Measurements from ENCODE around the gene KRT17.

Gene KRT17

DNA sequence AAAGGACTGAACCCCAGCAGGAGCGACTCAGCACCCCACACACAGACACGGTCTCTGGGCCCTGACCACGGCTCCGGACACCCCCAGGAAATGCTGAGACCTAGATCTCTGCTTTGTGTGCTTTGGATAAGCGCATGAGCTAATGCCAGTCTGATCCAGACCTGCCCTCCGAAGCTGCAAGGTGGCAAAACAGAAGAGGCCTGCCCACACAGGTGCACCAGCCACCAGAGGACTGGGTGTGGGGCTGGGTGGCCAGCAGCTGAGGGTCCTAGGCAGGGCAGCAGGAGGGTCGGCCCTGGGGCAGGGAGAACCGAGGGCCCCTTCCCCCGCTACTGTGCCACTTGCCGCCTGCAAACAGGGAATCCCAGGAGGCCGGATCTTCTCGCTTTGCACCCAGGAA is 33.6 kb upstream of the KRT17 start:
- H3K4me3 ChIP-seq (ENCODE audit: control insufficient read depth in 1 of 7, extremely low read depth in 1 of 7, insufficient read depth in 4 of 7, low read depth in 2 of 7, low read length in 6 of 7): no peak overlapping the region
- H3K9me3 ChIP-seq (ENCODE audit: control extremely low read depth in 1 of 5, control insufficient read depth in 4 of 5, insufficient read depth in 2 of 5, low read depth in 1 of 5, low read length in 4 of 5): no peaks in the 10 kb centered on the region
- no peak overlapping the region for H3K27ac ChIP-seq (ENCODE audit: insufficient read depth in 1 of 2, low read depth in 1 of 2, low read length in 2 of 2, poor library complexity in 1 of 2, severe bottlenecking in 2 of 2)
- H3K27me3 ChIP-seq (replicated peaks in 2 of 5; ENCODE audit: control insufficient read depth in 4 of 5, insufficient read depth in 5 of 5, low read length in 4 of 5): no peaks in the 10 kb centered on the region
- no peaks in the 10 kb centered on the region for H3K36me3 ChIP-seq (ENCODE audit: control insufficient read depth in 4 of 4, insufficient read depth in 4 of 4, low read length in 3 of 4)
- DNase-seq: no peak
- ChIA-PET POLR2A (no interaction called here), CTCF (interaction anchor here (0.7 to 1.9 kb wide), 5 partner anchors 9 to 109 kb away, joined by 3 to 13 read pairs (median 3); no protein-coding TSS in a partner anchor)
- H3K4me1 ChIP-seq (ENCODE audit: control extremely low read depth in 1 of 4, control insufficient read depth in 4 of 4, insufficient read depth in 4 of 4, low read length in 3 of 4): peaks cover 0 to 20% (median 11%) of the 10 kb centered on the region in 4 experiments
- 84% methylated on average over 12 of the region's 12 CpGs for WGBS (ENCODE audit: insufficient coverage)

DNA sequence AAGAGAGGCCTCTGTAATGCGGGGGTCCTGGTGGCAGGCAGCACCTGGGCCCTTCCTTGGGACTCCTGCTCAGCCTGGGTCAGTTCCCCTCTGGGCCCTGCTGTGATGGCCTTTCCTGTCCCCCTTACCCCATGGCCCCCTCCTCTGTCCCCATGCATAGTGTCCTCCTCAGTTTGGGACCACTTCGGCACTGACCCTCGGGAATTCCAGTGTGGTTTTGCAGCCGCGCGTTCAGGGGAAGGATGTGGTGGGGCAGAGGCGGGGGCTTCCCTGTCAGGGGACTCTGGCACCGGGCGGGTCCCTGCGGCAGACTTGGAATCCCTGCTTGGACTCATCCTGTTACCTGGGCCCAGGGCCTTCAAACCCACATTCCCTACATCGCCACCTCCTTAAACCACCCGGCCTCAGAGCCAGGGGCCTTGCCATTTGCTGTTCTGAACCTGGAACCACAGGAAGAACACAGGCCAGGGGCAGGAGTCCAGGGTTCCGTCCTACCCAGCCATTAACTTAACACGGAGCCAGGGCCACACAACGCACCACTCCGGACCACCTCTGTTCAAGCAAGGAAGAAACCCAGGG is 32.9 kb upstream of the KRT17 start:
- Histone ChIP-seq H3K9me3 (ENCODE audit: control extremely low read depth in 1 of 5, control insufficient read depth in 4 of 5, insufficient read depth in 2 of 5, low read depth in 1 of 5, low read length in 4 of 5) (no peaks in the 10 kb centered on the region), H3K27ac (ENCODE audit: insufficient read depth in 1 of 2, low read depth in 1 of 2, low read length in 2 of 2, poor library complexity in 1 of 2, severe bottlenecking in 2 of 2) (no peak overlapping the region), H3K4me3 (ENCODE audit: control insufficient read depth in 1 of 7, extremely low read depth in 1 of 7, insufficient read depth in 4 of 7, low read depth in 2 of 7, low read length in 6 of 7) (no peak overlapping the region), H3K27me3 (replicated peaks in 2 of 5; ENCODE audit: control insufficient read depth in 4 of 5, insufficient read depth in 5 of 5, low read length in 4 of 5) (no peaks in the 10 kb centered on the region), H3K36me3 (ENCODE audit: control insufficient read depth in 4 of 4, insufficient read depth in 4 of 4, low read length in 3 of 4) (no peaks in the 10 kb centered on the region), H3K4me1 (ENCODE audit: control extremely low read depth in 1 of 4, control insufficient read depth in 4 of 4, insufficient read depth in 4 of 4, low read length in 3 of 4) (peaks cover 0 to 20% (median 11%) of the 10 kb centered on the region in 4 experiments)
- WGBS (ENCODE audit: insufficient coverage): 83% methylated on average over 7 of the region's 16 CpGs
- CTCF ChIA-PET: interaction anchor here (1.4 to 1.9 kb wide), 2 partner anchors 8 to 17 kb away, joined by 3 to 13 read pairs; no protein-coding TSS in a partner anchor
- no peak for DNase-seq
- POLR2A ChIA-PET: no interaction called here

DNA sequence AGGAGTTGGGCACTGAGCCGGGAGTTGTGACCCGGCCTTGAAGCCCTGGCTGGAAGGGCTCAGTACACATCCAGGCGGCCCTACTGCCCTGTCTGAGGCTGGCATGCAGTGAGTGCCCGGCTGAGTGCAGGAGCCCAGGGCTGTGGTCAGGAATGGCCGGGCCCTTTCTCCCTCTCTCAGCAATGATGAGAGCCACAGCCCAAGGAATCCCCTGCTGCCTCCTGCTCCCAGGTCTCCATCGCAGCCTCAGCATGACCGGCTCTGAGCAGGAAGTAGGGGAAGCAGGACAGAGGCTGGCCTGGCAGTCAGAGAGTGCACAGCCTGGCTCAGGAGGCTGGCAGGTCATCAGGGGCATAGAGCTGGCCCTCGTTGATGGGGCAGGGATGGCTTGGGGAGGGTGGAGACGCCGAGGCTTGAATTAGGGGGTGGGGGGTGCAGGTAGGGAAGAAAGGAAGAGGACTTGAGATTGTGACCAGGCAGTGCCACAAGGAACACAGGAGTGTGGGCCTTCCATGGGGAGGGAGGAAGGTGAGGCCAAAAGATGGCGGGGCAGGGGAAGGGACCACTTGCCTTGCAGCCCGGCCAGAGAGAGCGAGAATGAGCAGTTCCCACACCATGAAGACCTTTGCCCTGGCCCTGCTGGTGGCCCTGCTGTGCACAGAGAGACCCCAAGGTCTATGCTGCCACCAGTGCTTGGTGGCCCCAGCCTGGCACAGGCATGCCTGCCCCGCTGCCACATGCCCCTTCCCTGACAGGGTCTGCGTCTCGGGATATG is 32.1 kb upstream of the KRT17 start:
- POLR2A ChIA-PET: no interaction called here
- H3K4me3 ChIP-seq (ENCODE audit: control insufficient read depth in 1 of 7, extremely low read depth in 1 of 7, insufficient read depth in 4 of 7, low read depth in 2 of 7, low read length in 6 of 7): no peak overlapping the region
- WGBS (ENCODE audit: insufficient coverage): 97% methylated on average over 11 of the region's 16 CpGs
- no peak for DNase-seq
- H3K4me1 ChIP-seq (ENCODE audit: control extremely low read depth in 1 of 4, control insufficient read depth in 4 of 4, insufficient read depth in 4 of 4, low read length in 3 of 4): peaks cover 0 to 20% (median 11%) of the 10 kb centered on the region in 4 experiments
- H3K9me3 ChIP-seq (ENCODE audit: control extremely low read depth in 1 of 5, control insufficient read depth in 4 of 5, insufficient read depth in 2 of 5, low read depth in 1 of 5, low read length in 4 of 5): no peaks in the 10 kb centered on the region
- H3K36me3 ChIP-seq (ENCODE audit: control insufficient read depth in 4 of 4, insufficient read depth in 4 of 4, low read length in 3 of 4): no peaks in the 10 kb centered on the region
- H3K27ac ChIP-seq (ENCODE audit: insufficient read depth in 1 of 2, low read depth in 1 of 2, low read length in 2 of 2, poor library complexity in 1 of 2, severe bottlenecking in 2 of 2): no peak overlapping the region
- CTCF ChIA-PET: interaction anchor here (1.1 kb wide), 1 partner anchor 12 kb away, joined by 3 read pairs; no protein-coding TSS in a partner anchor
- no peaks in the 10 kb centered on the region for H3K27me3 ChIP-seq (replicated peaks in 2 of 5; ENCODE audit: control insufficient read depth in 4 of 5, insufficient read depth in 5 of 5, low read length in 4 of 5)

DNA sequence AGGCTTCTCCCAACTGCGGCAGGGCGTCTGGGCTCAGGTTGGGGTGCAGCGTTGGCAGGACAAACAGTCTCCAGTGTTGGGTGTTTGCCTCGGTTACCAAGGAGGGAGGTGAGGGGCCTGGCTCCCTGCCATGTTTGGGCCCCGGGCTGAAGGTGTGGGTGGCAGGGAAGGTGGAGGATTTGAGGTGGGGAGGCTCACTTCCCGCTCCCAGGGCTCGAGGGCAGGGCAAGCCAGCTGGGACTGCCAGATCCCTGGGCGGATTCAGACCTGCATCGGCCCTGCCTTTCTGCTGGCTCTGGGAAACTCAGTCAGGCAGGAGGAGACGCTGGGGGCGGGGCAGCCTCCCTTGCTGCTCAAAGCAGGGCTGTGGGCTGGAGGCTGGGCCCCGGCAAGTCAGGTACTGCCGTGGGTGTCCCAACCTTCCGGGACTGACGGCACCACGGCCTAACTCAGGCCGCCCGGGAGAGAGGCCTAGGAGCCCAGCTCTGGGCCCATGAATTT is 31.3 kb upstream of the KRT17 start:
- Histone ChIP-seq H3K27ac (ENCODE audit: insufficient read depth in 1 of 2, low read depth in 1 of 2, low read length in 2 of 2, poor library complexity in 1 of 2, severe bottlenecking in 2 of 2) (no peak overlapping the region), H3K4me1 (ENCODE audit: control extremely low read depth in 1 of 4, control insufficient read depth in 4 of 4, insufficient read depth in 4 of 4, low read length in 3 of 4) (peaks cover 0 to 20% (median 11%) of the 10 kb centered on the region in 4 experiments), H3K36me3 (ENCODE audit: control insufficient read depth in 4 of 4, insufficient read depth in 4 of 4, low read length in 3 of 4) (no peaks in the 10 kb centered on the region), H3K27me3 (replicated peaks in 2 of 5; ENCODE audit: control insufficient read depth in 4 of 5, insufficient read depth in 5 of 5, low read length in 4 of 5) (no peaks in the 10 kb centered on the region), H3K4me3 (ENCODE audit: control insufficient read depth in 1 of 7, extremely low read depth in 1 of 7, insufficient read depth in 4 of 7, low read depth in 2 of 7, low read length in 6 of 7) (no peak overlapping the region), H3K9me3 (ENCODE audit: control extremely low read depth in 1 of 5, control insufficient read depth in 4 of 5, insufficient read depth in 2 of 5, low read depth in 1 of 5, low read length in 4 of 5) (no peaks in the 10 kb centered on the region)
- ChIA-PET POLR2A (no interaction called here), CTCF (interaction anchor here (1.1 kb wide), 1 partner anchor 12 kb away, joined by 3 read pairs; no protein-coding TSS in a partner anchor)
- 85% methylated on average over 13 of the region's 18 CpGs for WGBS (ENCODE audit: insufficient coverage)
- no peak for DNase-seq

DNA sequence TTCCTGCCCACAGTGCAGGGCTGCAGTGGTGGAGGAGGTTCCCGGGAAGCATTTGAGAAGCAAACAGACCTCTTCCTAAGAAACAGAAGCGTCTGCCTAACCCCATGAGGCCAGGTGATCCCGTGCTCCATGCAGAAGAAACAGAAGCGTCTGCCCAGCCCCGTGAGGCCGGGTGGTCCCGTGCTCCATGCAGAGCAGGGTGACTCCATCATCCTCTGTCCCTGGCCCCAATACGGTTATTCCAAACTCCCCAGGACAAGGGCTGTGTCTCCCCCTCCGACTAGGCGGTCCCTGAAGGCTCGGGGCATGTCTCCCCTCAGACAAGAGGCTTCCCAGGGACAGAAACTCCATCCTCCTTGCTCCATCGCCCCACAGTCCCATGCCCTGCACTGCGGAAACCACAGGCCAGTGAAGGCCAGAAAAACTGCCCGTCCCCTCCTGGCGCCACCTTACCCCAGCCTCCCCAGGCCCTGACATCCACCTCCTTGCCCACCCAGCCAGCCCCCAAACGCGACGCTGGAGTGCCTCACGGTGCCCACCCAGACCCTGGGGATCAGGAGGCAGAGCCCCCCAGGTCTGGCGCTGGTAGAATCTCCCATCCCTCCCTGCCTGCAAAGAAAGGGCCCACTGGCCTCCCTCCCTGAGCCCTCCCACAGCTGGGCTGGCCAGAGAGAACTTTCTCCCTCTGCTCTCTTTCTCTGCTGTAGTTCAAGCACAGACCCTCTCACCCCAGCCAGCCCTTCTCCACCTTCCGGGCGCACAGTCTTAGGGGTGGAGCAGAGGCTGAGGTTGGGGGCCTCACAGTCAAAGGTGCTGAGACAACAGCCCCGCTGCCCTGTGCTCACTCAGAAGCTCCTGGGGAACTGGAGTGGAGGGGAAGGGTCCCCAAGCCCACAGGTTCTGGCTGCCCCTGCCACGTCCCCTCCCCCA is 30.6 kb upstream of the KRT17 start:
- Histone ChIP-seq H3K4me1 (ENCODE audit: control extremely low read depth in 1 of 4, control insufficient read depth in 4 of 4, insufficient read depth in 4 of 4, low read length in 3 of 4) (peaks cover 0 to 20% (median 11%) of the 10 kb centered on the region in 4 experiments), H3K9me3 (ENCODE audit: control extremely low read depth in 1 of 5, control insufficient read depth in 4 of 5, insufficient read depth in 2 of 5, low read depth in 1 of 5, low read length in 4 of 5) (no peaks in the 10 kb centered on the region), H3K27me3 (replicated peaks in 2 of 5; ENCODE audit: control insufficient read depth in 4 of 5, insufficient read depth in 5 of 5, low read length in 4 of 5) (no peaks in the 10 kb centered on the region), H3K4me3 (ENCODE audit: control insufficient read depth in 1 of 7, extremely low read depth in 1 of 7, insufficient read depth in 4 of 7, low read depth in 2 of 7, low read length in 6 of 7) (no peak overlapping the region), H3K27ac (ENCODE audit: insufficient read depth in 1 of 2, low read depth in 1 of 2, low read length in 2 of 2, poor library complexity in 1 of 2, severe bottlenecking in 2 of 2) (no peak overlapping the region), H3K36me3 (ENCODE audit: control insufficient read depth in 4 of 4, insufficient read depth in 4 of 4, low read length in 3 of 4) (no peaks in the 10 kb centered on the region)
- ChIA-PET CTCF (interaction anchor here (1.1 to 10.7 kb wide), 3 partner anchors 10 to 105 kb away, joined by 3 to 239 read pairs (median 98); no protein-coding TSS in a partner anchor), POLR2A (no interaction called here)
- 98% methylated on average over 18 of the region's 24 CpGs for WGBS (ENCODE audit: insufficient coverage)
- no peak for DNase-seq

DNA sequence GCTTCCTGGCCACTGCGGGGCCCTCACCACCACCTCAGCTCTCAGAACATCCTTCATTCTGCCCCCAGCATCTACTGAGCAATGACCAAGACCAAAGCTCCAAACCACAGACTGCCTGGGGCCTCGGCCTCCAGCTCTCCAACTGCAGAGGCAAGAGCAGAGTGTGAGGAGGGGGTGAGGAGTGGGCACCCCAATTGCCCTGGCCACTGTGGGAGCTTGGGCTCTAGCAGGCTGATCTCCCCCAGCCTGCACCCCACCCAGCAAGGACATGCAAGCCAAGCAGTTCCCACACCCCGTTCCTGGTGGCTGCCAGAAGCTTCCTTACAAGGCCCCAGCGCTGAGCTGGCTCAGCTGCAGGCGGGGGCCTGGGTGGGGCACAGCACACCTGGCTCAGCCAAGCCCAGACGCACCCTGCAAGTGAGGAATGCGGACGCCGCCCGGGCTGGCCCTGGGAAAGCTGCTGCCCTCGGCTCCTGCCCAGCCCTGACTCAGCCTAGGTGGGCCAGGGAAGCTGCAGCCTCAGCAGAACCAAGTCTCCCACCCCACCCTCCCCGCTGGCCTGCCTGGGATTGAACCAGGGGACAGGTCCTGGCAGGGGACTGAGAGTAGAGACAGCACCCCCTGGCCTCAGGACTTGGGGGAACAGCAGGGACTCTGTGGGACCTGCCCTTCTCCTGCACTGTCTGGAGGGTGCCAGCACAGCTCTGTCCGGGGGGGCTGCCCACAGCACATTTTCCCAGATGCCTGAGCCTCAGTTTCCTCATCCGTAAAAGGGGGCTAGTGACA is 29.7 kb upstream of the KRT17 start:
- CTCF ChIA-PET: interaction anchor here (7.8 to 10.7 kb wide), 2 partner anchors 11 to 104 kb away, joined by 98 to 239 read pairs; no protein-coding TSS in a partner anchor
- Histone ChIP-seq H3K36me3 (ENCODE audit: control insufficient read depth in 4 of 4, insufficient read depth in 4 of 4, low read length in 3 of 4) (no peaks in the 10 kb centered on the region), H3K9me3 (ENCODE audit: control extremely low read depth in 1 of 5, control insufficient read depth in 4 of 5, insufficient read depth in 2 of 5, low read depth in 1 of 5, low read length in 4 of 5) (no peaks in the 10 kb centered on the region), H3K27ac (ENCODE audit: insufficient read depth in 1 of 2, low read depth in 1 of 2, low read length in 2 of 2, poor library complexity in 1 of 2, severe bottlenecking in 2 of 2) (no peak overlapping the region), H3K4me3 (ENCODE audit: control insufficient read depth in 1 of 7, extremely low read depth in 1 of 7, insufficient read depth in 4 of 7, low read depth in 2 of 7, low read length in 6 of 7) (no peak overlapping the region), H3K27me3 (replicated peaks in 2 of 5; ENCODE audit: control insufficient read depth in 4 of 5, insufficient read depth in 5 of 5, low read length in 4 of 5) (no peaks in the 10 kb centered on the region), H3K4me1 (ENCODE audit: control extremely low read depth in 1 of 4, control insufficient read depth in 4 of 4, insufficient read depth in 4 of 4, low read length in 3 of 4) (peaks cover 0 to 19% (median 11%) of the 10 kb centered on the region in 4 experiments)
- no peak for DNase-seq
- POLR2A ChIA-PET: no interaction called here
- 96% methylated on average over 11 of the region's 14 CpGs for WGBS (ENCODE audit: insufficient coverage)

Measured in common myeloid progenitor, CD34-positive (primary cell).